ENCODE data around the gene ZBTB17. TPM values are rescaled to one million over a fixed set of nuclear protein-coding genes. Genes with fewer than 3 reads are reported as not detected.

Gene ZBTB17
- total RNA-seq, 1 experiment from 2014 or later, result 32.0 TPM

DNA sequence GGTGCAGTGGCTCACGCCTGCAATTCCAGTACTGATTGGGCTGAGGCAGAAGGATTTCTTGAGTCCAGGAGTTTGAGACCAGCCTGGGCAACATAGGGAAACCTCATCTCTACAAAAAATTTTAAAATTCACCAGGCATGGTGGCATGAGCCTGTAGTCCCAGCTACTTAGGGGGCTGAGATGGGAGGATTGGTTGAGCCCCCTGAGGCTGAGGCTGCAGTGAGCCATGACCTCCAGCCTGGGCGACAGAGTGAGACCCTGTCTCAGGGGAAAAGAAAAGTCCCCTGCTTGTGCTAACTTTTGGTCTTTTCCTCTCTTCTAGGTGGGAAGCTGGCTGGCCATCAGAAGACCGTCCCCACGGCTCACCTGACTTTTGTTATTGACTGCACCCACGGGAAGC lies 29.7 kb upstream of the ZBTB17 start:
- Mint-ChIP-seq H3K27ac (no peak overlapping the region; the same call in 1 of the 2 replicates), H3K4me3 (no peak overlapping the region), H3K36me3 (no peaks in the 10 kb centered on the region), H3K27me3 (ENCODE audit: low read depth) (no peaks in the 10 kb centered on the region), H3K9me3 (no peaks in the 10 kb centered on the region), H3K4me1 (peaks cover 9% of the 10 kb centered on the region)
- TF ChIP-seq, protein P1, sequence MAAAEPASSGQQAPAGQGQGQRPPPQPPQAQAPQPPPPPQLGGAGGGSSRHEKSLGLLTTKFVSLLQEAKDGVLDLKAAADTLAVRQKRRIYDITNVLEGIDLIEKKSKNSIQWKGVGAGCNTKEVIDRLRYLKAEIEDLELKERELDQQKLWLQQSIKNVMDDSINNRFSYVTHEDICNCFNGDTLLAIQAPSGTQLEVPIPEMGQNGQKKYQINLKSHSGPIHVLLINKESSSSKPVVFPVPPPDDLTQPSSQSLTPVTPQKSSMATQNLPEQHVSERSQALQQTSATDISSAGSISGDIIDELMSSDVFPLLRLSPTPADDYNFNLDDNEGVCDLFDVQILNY (CRISPR knock-in tag; IDR thresholded peaks at IDR 0.05), result no peak
- TF ChIP-seq, protein P2, sequence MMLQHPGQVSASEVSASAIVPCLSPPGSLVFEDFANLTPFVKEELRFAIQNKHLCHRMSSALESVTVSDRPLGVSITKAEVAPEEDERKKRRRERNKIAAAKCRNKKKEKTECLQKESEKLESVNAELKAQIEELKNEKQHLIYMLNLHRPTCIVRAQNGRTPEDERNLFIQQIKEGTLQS (CRISPR knock-in tag; conservative IDR thresholded peaks at IDR 0.05), result no peak
- no peak for TF ChIP-seq ZNF671 (CRISPR knock-in tag; IDR thresholded peaks at IDR 0.05)
- no peak for TF ChIP-seq FOXJ3 (CRISPR knock-in tag; IDR thresholded peaks at IDR 0.05; ENCODE audit: borderline replicate concordance)
- TF ChIP-seq, protein P3, sequence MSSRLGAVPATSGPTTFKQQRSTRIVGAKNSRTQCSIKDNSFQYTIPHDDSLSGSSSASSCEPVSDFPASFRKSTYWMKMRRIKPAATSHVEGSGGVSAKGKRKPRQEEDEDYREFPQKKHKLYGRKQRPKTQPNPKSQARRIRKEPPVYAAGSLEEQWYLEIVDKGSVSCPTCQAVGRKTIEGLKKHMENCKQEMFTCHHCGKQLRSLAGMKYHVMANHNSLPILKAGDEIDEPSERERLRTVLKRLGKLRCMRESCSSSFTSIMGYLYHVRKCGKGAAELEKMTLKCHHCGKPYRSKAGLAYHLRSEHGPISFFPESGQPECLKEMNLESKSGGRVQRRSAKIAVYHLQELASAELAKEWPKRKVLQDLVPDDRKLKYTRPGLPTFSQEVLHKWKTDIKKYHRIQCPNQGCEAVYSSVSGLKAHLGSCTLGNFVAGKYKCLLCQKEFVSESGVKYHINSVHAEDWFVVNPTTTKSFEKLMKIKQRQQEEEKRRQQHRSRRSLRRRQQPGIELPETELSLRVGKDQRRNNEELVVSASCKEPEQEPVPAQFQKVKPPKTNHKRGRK (CRISPR knock-in tag; IDR thresholded peaks at IDR 0.05; ENCODE audit: borderline replicate concordance), result no peak
- no peak for TF ChIP-seq ZNF138 (CRISPR knock-in tag; conservative IDR thresholded peaks at IDR 0.05)
- TF ChIP-seq, protein P4, sequence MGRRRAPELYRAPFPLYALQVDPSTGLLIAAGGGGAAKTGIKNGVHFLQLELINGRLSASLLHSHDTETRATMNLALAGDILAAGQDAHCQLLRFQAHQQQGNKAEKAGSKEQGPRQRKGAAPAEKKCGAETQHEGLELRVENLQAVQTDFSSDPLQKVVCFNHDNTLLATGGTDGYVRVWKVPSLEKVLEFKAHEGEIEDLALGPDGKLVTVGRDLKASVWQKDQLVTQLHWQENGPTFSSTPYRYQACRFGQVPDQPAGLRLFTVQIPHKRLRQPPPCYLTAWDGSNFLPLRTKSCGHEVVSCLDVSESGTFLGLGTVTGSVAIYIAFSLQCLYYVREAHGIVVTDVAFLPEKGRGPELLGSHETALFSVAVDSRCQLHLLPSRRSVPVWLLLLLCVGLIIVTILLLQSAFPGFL (CRISPR knock-in tag; IDR thresholded peaks at IDR 0.05; ENCODE audit: borderline replicate concordance), result no peak
- TF ChIP-seq, protein P5, sequence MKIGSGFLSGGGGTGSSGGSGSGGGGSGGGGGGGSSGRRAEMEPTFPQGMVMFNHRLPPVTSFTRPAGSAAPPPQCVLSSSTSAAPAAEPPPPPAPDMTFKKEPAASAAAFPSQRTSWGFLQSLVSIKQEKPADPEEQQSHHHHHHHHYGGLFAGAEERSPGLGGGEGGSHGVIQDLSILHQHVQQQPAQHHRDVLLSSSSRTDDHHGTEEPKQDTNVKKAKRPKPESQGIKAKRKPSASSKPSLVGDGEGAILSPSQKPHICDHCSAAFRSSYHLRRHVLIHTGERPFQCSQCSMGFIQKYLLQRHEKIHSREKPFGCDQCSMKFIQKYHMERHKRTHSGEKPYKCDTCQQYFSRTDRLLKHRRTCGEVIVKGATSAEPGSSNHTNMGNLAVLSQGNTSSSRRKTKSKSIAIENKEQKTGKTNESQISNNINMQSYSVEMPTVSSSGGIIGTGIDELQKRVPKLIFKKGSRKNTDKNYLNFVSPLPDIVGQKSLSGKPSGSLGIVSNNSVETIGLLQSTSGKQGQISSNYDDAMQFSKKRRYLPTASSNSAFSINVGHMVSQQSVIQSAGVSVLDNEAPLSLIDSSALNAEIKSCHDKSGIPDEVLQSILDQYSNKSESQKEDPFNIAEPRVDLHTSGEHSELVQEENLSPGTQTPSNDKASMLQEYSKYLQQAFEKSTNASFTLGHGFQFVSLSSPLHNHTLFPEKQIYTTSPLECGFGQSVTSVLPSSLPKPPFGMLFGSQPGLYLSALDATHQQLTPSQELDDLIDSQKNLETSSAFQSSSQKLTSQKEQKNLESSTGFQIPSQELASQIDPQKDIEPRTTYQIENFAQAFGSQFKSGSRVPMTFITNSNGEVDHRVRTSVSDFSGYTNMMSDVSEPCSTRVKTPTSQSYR (CRISPR knock-in tag; IDR thresholded peaks at IDR 0.05), result no peak
- TF ChIP-seq, protein P6, sequence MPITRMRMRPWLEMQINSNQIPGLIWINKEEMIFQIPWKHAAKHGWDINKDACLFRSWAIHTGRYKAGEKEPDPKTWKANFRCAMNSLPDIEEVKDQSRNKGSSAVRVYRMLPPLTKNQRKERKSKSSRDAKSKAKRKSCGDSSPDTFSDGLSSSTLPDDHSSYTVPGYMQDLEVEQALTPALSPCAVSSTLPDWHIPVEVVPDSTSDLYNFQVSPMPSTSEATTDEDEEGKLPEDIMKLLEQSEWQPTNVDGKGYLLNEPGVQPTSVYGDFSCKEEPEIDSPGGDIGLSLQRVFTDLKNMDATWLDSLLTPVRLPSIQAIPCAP (CRISPR knock-in tag; IDR thresholded peaks at IDR 0.05), result no peak
- TF ChIP-seq ZNF219 (CRISPR knock-in tag; IDR thresholded peaks at IDR 0.05; ENCODE audit: borderline replicate concordance), result no peak
- no peak for TF ChIP-seq ESRRA (CRISPR knock-in tag; IDR thresholded peaks at IDR 0.05; ENCODE audit: borderline replicate concordance)
- TF ChIP-seq, protein P7, sequence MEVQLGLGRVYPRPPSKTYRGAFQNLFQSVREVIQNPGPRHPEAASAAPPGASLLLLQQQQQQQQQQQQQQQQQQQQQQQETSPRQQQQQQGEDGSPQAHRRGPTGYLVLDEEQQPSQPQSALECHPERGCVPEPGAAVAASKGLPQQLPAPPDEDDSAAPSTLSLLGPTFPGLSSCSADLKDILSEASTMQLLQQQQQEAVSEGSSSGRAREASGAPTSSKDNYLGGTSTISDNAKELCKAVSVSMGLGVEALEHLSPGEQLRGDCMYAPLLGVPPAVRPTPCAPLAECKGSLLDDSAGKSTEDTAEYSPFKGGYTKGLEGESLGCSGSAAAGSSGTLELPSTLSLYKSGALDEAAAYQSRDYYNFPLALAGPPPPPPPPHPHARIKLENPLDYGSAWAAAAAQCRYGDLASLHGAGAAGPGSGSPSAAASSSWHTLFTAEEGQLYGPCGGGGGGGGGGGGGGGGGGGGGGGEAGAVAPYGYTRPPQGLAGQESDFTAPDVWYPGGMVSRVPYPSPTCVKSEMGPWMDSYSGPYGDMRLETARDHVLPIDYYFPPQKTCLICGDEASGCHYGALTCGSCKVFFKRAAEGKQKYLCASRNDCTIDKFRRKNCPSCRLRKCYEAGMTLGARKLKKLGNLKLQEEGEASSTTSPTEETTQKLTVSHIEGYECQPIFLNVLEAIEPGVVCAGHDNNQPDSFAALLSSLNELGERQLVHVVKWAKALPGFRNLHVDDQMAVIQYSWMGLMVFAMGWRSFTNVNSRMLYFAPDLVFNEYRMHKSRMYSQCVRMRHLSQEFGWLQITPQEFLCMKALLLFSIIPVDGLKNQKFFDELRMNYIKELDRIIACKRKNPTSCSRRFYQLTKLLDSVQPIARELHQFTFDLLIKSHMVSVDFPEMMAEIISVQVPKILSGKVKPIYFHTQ (CRISPR knock-in tag; IDR thresholded peaks at IDR 0.05), result no peak
- TF ChIP-seq, protein P8, sequence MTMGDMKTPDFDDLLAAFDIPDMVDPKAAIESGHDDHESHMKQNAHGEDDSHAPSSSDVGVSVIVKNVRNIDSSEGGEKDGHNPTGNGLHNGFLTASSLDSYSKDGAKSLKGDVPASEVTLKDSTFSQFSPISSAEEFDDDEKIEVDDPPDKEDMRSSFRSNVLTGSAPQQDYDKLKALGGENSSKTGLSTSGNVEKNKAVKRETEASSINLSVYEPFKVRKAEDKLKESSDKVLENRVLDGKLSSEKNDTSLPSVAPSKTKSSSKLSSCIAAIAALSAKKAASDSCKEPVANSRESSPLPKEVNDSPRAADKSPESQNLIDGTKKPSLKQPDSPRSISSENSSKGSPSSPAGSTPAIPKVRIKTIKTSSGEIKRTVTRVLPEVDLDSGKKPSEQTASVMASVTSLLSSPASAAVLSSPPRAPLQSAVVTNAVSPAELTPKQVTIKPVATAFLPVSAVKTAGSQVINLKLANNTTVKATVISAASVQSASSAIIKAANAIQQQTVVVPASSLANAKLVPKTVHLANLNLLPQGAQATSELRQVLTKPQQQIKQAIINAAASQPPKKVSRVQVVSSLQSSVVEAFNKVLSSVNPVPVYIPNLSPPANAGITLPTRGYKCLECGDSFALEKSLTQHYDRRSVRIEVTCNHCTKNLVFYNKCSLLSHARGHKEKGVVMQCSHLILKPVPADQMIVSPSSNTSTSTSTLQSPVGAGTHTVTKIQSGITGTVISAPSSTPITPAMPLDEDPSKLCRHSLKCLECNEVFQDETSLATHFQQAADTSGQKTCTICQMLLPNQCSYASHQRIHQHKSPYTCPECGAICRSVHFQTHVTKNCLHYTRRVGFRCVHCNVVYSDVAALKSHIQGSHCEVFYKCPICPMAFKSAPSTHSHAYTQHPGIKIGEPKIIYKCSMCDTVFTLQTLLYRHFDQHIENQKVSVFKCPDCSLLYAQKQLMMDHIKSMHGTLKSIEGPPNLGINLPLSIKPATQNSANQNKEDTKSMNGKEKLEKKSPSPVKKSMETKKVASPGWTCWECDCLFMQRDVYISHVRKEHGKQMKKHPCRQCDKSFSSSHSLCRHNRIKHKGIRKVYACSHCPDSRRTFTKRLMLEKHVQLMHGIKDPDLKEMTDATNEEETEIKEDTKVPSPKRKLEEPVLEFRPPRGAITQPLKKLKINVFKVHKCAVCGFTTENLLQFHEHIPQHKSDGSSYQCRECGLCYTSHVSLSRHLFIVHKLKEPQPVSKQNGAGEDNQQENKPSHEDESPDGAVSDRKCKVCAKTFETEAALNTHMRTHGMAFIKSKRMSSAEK (CRISPR knock-in tag; IDR thresholded peaks at IDR 0.05; ENCODE audit: borderline replicate concordance), result no peak
- TF ChIP-seq ZNF423 (CRISPR knock-in tag; IDR thresholded peaks at IDR 0.05), result no peak
- no peak for TF ChIP-seq JUN (CRISPR knock-in tag; IDR thresholded peaks at IDR 0.05)
- TF ChIP-seq, protein P9, sequence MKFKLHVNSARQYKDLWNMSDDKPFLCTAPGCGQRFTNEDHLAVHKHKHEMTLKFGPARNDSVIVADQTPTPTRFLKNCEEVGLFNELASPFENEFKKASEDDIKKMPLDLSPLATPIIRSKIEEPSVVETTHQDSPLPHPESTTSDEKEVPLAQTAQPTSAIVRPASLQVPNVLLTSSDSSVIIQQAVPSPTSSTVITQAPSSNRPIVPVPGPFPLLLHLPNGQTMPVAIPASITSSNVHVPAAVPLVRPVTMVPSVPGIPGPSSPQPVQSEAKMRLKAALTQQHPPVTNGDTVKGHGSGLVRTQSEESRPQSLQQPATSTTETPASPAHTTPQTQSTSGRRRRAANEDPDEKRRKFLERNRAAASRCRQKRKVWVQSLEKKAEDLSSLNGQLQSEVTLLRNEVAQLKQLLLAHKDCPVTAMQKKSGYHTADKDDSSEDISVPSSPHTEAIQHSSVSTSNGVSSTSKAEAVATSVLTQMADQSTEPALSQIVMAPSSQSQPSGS (CRISPR knock-in tag; IDR thresholded peaks at IDR 0.05; ENCODE audit: borderline replicate concordance, low read depth), result no peak
- TF ChIP-seq FOXK1 (CRISPR knock-in tag; IDR thresholded peaks at IDR 0.05), result no peak
- ChIA-PET POLR2A (interaction anchor here (0.6 kb wide), 1 partner anchor 220 kb away, joined by 4 read pairs; no protein-coding TSS in a partner anchor), CTCF (interaction anchor here (0.7 to 2.6 kb wide), 4 partner anchors 20 to 213 kb away, joined by 3 to 9 read pairs (median 6); partner anchors contain the start of gene FAM131C)
- DNase-seq (ENCODE audit: low spot score) (no peak), ATAC-seq (no peak)

All from WTC11 (cell line).